GM06990 (cell line): ENCODE measurements around the gene SLC5A12.

Experiments used
- DNase-seq: peaks from one replicate; pipeline ENCODE4 v3.0.0-alpha.2; 2011; ENCODE audit not compliant: insufficient read length; ENCODE audit errors: extremely low read depth
- H3K27me3 ChIP-seq: replicated peaks from 2 replicates; pipeline ENCODE4 v1.6.0; 2011; ENCODE audit warnings: low read length; ENCODE audit not compliant: control insufficient read depth, insufficient read depth
- H3K36me3 ChIP-seq: 2 replicates; pipeline ENCODE4 v1.5.1; 2011; ENCODE audit warnings: low read length; ENCODE audit not compliant: control insufficient read depth, insufficient read depth
- H3K4me3 ChIP-seq: replicated peaks from 2 replicates; pipeline ENCODE4 v1.5.1; 2011; ENCODE audit warnings: low read depth, mild to moderate bottlenecking, control low read depth, low read length
- CTCF ChIP-seq: IDR thresholded peaks from 2 replicates; pipeline ENCODE4 v1.5.1; 2011; ENCODE audit warnings: low read length, control low read depth, mild to moderate bottlenecking, inconsistent platforms; ENCODE audit not compliant: insufficient read depth, poor library complexity, severe bottlenecking

Gene SLC5A12

GRCh38 chr11:26626346-26626745 lies 95.5 kb downstream of the SLC5A12 start:
- Histone ChIP-seq H3K27me3 (no peaks in the 10 kb centered on the region), H3K4me3 (no peak overlapping the region), H3K36me3 (no peaks in the 10 kb centered on the region)
- no peak for DNase-seq
- TF ChIP-seq CTCF: no peak

GRCh38 chr11:26623076-26623659 lies 98.7 kb downstream of the SLC5A12 start:
- Histone ChIP-seq H3K27me3 (no peaks in the 10 kb centered on the region), H3K36me3 (no peaks in the 10 kb centered on the region), H3K4me3 (no peak overlapping the region)
- no peak for DNase-seq
- TF ChIP-seq CTCF: no peak

GRCh38 chr11:26622181-26622580 lies 99.7 kb downstream of the SLC5A12 start:
- DNase-seq: no peak
- Histone ChIP-seq H3K36me3 (no peaks in the 10 kb centered on the region), H3K27me3 (no peaks in the 10 kb centered on the region), H3K4me3 (no peak overlapping the region)
- TF ChIP-seq CTCF: no peak

GRCh38 chr11:26621132-26621531 lies 100.7 kb downstream of the SLC5A12 start:
- H3K4me3 ChIP-seq: no peak overlapping the region
- DNase-seq: no peak

GRCh38 chr11:26620282-26621045 lies 101.4 kb downstream of the SLC5A12 start:
- Histone ChIP-seq H3K4me3 (no peak overlapping the region), H3K36me3 (no peaks in the 10 kb centered on the region), H3K27me3 (no peaks in the 10 kb centered on the region)
- TF ChIP-seq CTCF: no peak
- no peak for DNase-seq

More at GRCh38 chr11:26621132-26621531, 100.7 kb downstream of the SLC5A12 start:
- Histone ChIP-seq H3K36me3 (no peaks in the 10 kb centered on the region), H3K27me3 (no peaks in the 10 kb centered on the region)
- no peak for TF ChIP-seq CTCF
